HL-60/S4 treated with retinoic acid at 250 ng/mL for 4 days and 3 days (cell line): ENCODE data around the gene NRROS.

Experiments used
- in situ Hi-C: fragments of 300-500 bp; cut with MboI; formaldehyde crosslinking; loops from 2 replicates; pipeline ENCODE4 v1.7.0; 2022; ENCODE audit warnings: low sequenced_read_pairs

NRROS gene

GRCh38 chr3:196645897-196646665 lies 6.6 kb downstream of the NRROS start:
- in situ Hi-C loops: no loop called here

- in situ Hi-C loops: no loop called here
These were observed 7.2 kb downstream of the NRROS start for GRCh38 chr3:196646666-196647216.

GRCh38 chr3:196650740-196651311 lies 11.3 kb downstream of the NRROS start:
- in situ Hi-C loops: no loop called here

- in situ Hi-C loops: no loop called here
These were observed 12.3 kb downstream of the NRROS start for GRCh38 chr3:196651819-196652218.

- in situ Hi-C loops: no loop called here
These were observed 13.7 kb downstream of the NRROS start for GRCh38 chr3:196652961-196653795.

GRCh38 chr3:196654006-196654734 lies 14.7 kb downstream of the NRROS start:
- in situ Hi-C loops: no loop called here

GRCh38 chr3:196654735-196655090 lies 15.2 kb downstream of the NRROS start:
- in situ Hi-C loops: no loop called here

GRCh38 chr3:196655496-196655895 lies 16.0 kb downstream of the NRROS start:
- in situ Hi-C loops: no loop called here

GRCh38 chr3:196656213-196656612 lies 16.7 kb downstream of the NRROS start:
- in situ Hi-C loops: no loop called here

- in situ Hi-C loops: no loop called here
These were observed 20.4 kb downstream of the NRROS start for GRCh38 chr3:196659901-196660351.

- in situ Hi-C loops: no loop called here
These were observed 21.1 kb downstream of the NRROS start for GRCh38 chr3:196660381-196661166.

GRCh38 chr3:196661400-196661799 lies 21.9 kb downstream of the NRROS start:
- in situ Hi-C loops: no loop called here

GRCh38 chr3:196662033-196662432 lies 22.5 kb downstream of the NRROS start:
- in situ Hi-C loops: no loop called here

- in situ Hi-C loops: no loop called here
These were observed 23.4 kb downstream of the NRROS start for GRCh38 chr3:196662711-196663571.

- in situ Hi-C loops: no loop called here
These were observed 26.7 kb downstream of the NRROS start for GRCh38 chr3:196666001-196666867.

GRCh38 chr3:196667056-196667825 lies 27.7 kb downstream of the NRROS start:
- in situ Hi-C loops: no loop called here

- in situ Hi-C loops: no loop called here
These were observed 30.8 kb downstream of the NRROS start for GRCh38 chr3:196670339-196670738.
